GM12878 (cell line): Measurements from ENCODE around the gene MLXIPL. TPM values are rescaled to one million over a fixed set of nuclear protein-coding genes. Genes with fewer than 3 reads are reported as not detected.

Experiments used
- ATAC-seq: fragments of 200-7000 bp; cut with Tn5 transposase; 3 replicates; pipeline ENCODE4 v1.9.1; 2020; ENCODE audit warnings: mild to moderate bottlenecking, moderate library complexity
- BruUV-seq: library from RNA; stranded (reverse); fragments of 400-500 nt; replicated peaks from 2 replicates; lab custom pipeline; 2021; lab: Mats Ljungman, UMichigan
- CTCF ChIA-PET: fragments of 300-600 bp; sonication (Branson Sonifier 250); formaldehyde crosslinking; extraction: SDS; loops from one replicate; lab custom pipeline; 2021; ENCODE audit warnings: inconsistent platforms; lab: Yijun Ruan, JAX
- POLR2A ChIA-PET: fragments of 350-600 bp; formaldehyde crosslinking; extraction: SDS; loops from one replicate; lab custom pipeline; 2021; ENCODE audit warnings: inconsistent platforms; lab: Charles Lee
- RAD21 ChIA-PET: fragments of 300-600 bp; sonication (Branson Sonifier 250); formaldehyde crosslinking; loops from one replicate; lab custom pipeline; 2023; ENCODE audit warnings: antibody characterized with exemption; ENCODE audit not compliant: unreplicated experiment; lab: Charles Lee
- SMC1A ChIA-PET: fragments of 300-600 bp; sonication (Branson Sonifier 250); formaldehyde crosslinking; loops from one replicate; lab custom pipeline; 2023; ENCODE audit not compliant: unreplicated experiment, uncharacterized antibody; lab: Charles Lee
- DNase-seq: peaks from one replicate; pipeline ENCODE4 v3.0.0-alpha.2; 2011; ENCODE audit warnings: low read depth, low spot score
- FAIRE-seq: peaks from 3 replicates; lab custom pipeline; 2011; peaks lifted over from hg19 to GRCh38; lab: Jason Lieb, UNC
- H2AFZ ChIP-seq: 2 replicates; pipeline ENCODE4 v1.6.0; 2011; ENCODE audit warnings: low read depth, low read length, control low read depth; ENCODE audit not compliant: control insufficient read depth
- H3K27ac ChIP-seq: 2 replicates; pipeline ENCODE4 v1.5.1; 2011; ENCODE audit warnings: control low read depth; ENCODE audit not compliant: control insufficient read depth, insufficient read depth
- H3K27me3 ChIP-seq, 2 experiments: replicated peaks in 1 of 2; 2 replicates each; pipeline versions ENCODE4 v1.6.0 to v1.6.1; 2011; ENCODE audit warnings: low read length in 1 of 2; ENCODE audit not compliant: control insufficient read depth in 2 of 2, insufficient read depth in 2 of 2
- H3K36me3 ChIP-seq, 2 experiments: 2 replicates each; pipeline ENCODE4 v1.5.1; 2011; ENCODE audit warnings: low read length in 1 of 2; ENCODE audit not compliant: control insufficient read depth in 2 of 2, insufficient read depth in 2 of 2
- H3K4me1 ChIP-seq: 2 replicates; pipeline ENCODE4 v1.6.1; 2011; ENCODE audit warnings: mild to moderate bottlenecking, low read length, moderate library complexity, mixed read lengths; ENCODE audit not compliant: control insufficient read depth, insufficient read depth
- H3K4me2 ChIP-seq: 2 replicates; pipeline ENCODE4 v1.6.0; 2011; ENCODE audit warnings: control low read depth; ENCODE audit not compliant: control insufficient read depth, insufficient read depth
- H3K4me3 ChIP-seq: fragments of 200-600 bp; sonication (generic); 2 replicates; pipeline ENCODE4 v1.5.1; 2016
- H3K79me2 ChIP-seq: 2 replicates; pipeline ENCODE4 v1.6.0; 2011; ENCODE audit warnings: low read length; ENCODE audit not compliant: control insufficient read depth, insufficient read depth
- H3K9ac ChIP-seq: 2 replicates; pipeline ENCODE4 v1.8.0; 2011; ENCODE audit warnings: low read length, control low read depth, mixed read lengths; ENCODE audit not compliant: control insufficient read depth, insufficient read depth
- H3K9me3 ChIP-seq: replicated peaks from 3 replicates; pipeline ENCODE4 v1.5.1; 2011; ENCODE audit warnings: mild to moderate bottlenecking, low read length; ENCODE audit not compliant: control insufficient read depth, insufficient read depth
- H4K20me1 ChIP-seq: 2 replicates; pipeline ENCODE4 v1.6.0; 2011; ENCODE audit not compliant: control insufficient read depth, insufficient read depth
- CTCF ChIP-seq, 3 experiments: IDR thresholded peaks in 2 of 3; conservative IDR thresholded peaks in 1 of 3; 2 replicates each; pipeline ENCODE4 v1.5.1; 2011; ENCODE audit warnings: low read depth in 3 of 3, low read length in 3 of 3, mild to moderate bottlenecking in 3 of 3, control low read depth in 2 of 3, moderate library complexity in 2 of 3, inconsistent platforms in 1 of 3, mixed read lengths in 1 of 3; ENCODE audit not compliant: control insufficient read depth in 2 of 3, insufficient read depth in 1 of 3; ENCODE audit errors: extremely low read depth in 1 of 3
- RAD21 ChIP-seq: IDR thresholded peaks from 2 replicates; pipeline ENCODE4 v1.6.1; 2011; ENCODE audit warnings: mild to moderate bottlenecking, low read depth, low read length, moderate library complexity; ENCODE audit not compliant: insufficient read depth
- ZNF207 ChIP-seq: fragments of 450-650 bp; IDR thresholded peaks from 2 replicates; pipeline ENCODE4 v1.6.1; 2014; ENCODE audit warnings: antibody characterized with exemption, mild to moderate bottlenecking, borderline replicate concordance
- WGBS: methylation state at CpG from one replicate; pipeline ENCODE4 v1.1.6; 2016; ENCODE audit warnings: low lambda C conversion rate; ENCODE audit not compliant: insufficient replicate concordance, insufficient coverage; ENCODE audit errors: missing lambda C conversion rate; 5-methylcytosine and 5-hydroxymethylcytosine counted together
- in situ Hi-C: fragments of 300-500 bp; cut with MboI; formaldehyde crosslinking; loops from 9 replicates; pipeline ENCODE4 v1.14.3; 2018; ENCODE audit warnings: mixed read lengths
- intact Hi-C: fragments of 100-400 bp; cut with micrococcal nuclease; formaldehyde crosslinking; loops from one replicate; pipeline ENCODE4 v1.14.2; 2022; ENCODE audit not compliant: unreplicated experiment
- polyA plus RNA-seq, 11 experiments: library from polyadenylated mRNA; depleted of rRNA in 4 of 11; unstranded in 6 of 11; stranded (reverse) in 5 of 11; fragments of >200 nt; fragmentation: Nextera tagmentation in 4 of 11; fragmentation: Illumina TruSeq in 1 of 11; extraction: Ambion mirVana in 4 of 11; extraction: Trizol in 1 of 11; gene quantifications; 1 replicate in 1 of 11; 2 replicates in 10 of 11; pipeline versions ENCODE4 v1.2.1 to v1.2.3, GENCODE V29; 2011 to 2016; ENCODE audit warnings: inconsistent platforms in 2 of 11, missing spikeins in 2 of 11, low read depth in 1 of 11
- total RNA-seq, 4 experiments: library from RNA; depleted of rRNA in 3 of 4; stranded (reverse); fragments of >200 nt in 3 of 4; fragmentation: Illumina TruSeq in 1 of 4; extraction: Trizol in 1 of 4; gene quantifications; 2 replicates each; pipeline versions ENCODE4 v1.2.1 to v1.2.3, GENCODE V29; 2013 to 2021
- TF ChIP-seq, protein P1 (sequence below): fragments of 450-650 bp; IDR thresholded peaks from 2 replicates; pipeline ENCODE4 v1.6.1; 2017; ENCODE audit warnings: mild to moderate bottlenecking, moderate library complexity

The MLXIPL gene
- total and polyA plus RNA-seq, 10 of the 15 experiments (the other 5 are each of a cell fraction or from before 2014, with no cell fraction given): 0.21 TPM; not detected in 9

DNA sequence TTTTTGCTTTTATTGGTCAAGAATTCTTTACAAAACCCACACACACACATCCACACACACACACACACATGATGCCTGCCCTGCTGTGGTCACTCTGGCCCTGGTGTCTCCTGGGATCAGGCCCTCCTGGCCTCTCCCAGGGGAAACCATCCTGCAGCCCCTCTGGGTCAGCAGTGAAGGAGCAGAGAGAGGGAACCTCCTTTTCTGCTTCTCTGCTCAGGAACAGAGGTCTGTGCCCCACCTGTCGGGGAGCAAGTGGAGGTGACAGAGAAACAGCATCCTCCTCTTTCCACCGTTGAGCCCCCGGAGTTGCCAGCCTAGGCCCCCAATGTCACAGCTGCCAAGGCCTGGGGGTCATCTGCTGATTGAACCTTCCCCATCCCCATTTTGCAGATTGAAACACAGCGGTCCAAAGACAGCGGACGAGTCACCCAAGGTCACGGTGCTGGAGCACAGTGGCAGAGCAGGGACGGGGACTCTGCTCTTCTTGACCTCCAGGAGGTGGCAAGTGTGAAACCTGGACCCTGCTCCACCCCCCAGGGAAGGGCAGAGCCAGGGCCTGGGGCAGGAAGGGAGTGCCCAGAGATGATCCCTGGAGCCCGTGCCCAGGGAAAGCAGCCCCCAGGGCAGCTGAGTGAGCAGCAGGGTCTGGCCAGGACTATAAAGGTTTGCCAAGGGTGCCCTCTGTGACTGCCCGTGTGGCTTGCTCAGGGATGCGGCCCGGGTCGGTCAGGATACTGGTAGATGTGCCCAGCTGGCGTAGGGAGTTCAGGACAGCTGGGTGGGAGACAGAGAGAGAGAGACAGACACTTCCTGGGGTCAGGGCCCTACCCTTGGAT is 30.9 kb downstream of the MLXIPL start:
- POLR2A ChIA-PET: no interaction called here
- no TSS peak for BruUV-seq

More for the DNA sequence above, 30.9 kb downstream of the MLXIPL start:
- Histone ChIP-seq H3K27me3 (no peaks in the 10 kb centered on the region), H3K4me1 (no peaks in the 10 kb centered on the region), H3K27ac (no peak overlapping the region), H3K4me3 (no peak overlapping the region), H3K4me2 (no peak overlapping the region), H3K9me3 (no peaks in the 10 kb centered on the region), H3K79me2 (no peaks in the 10 kb centered on the region), H4K20me1 (no peaks in the 10 kb centered on the region), H3K9ac (no peak overlapping the region), H2AFZ (no peak overlapping the region), H3K36me3 (no peaks in the 10 kb centered on the region)
- 37% methylated on average over 14 of the region's 14 CpGs for WGBS
- CTCF ChIA-PET: interaction anchor here (1.0 kb wide), 1 partner anchor 13 kb away, joined by 5 read pairs; no protein-coding TSS in a partner anchor
- intact Hi-C loops (no loop called here), in situ Hi-C loops (no loop called here)
- DNase-seq (no peak), ATAC-seq (peak; percentile 55), FAIRE-seq (no peak)
- RAD21 ChIA-PET: no interaction called here
- TF ChIP-seq, protein P1, sequence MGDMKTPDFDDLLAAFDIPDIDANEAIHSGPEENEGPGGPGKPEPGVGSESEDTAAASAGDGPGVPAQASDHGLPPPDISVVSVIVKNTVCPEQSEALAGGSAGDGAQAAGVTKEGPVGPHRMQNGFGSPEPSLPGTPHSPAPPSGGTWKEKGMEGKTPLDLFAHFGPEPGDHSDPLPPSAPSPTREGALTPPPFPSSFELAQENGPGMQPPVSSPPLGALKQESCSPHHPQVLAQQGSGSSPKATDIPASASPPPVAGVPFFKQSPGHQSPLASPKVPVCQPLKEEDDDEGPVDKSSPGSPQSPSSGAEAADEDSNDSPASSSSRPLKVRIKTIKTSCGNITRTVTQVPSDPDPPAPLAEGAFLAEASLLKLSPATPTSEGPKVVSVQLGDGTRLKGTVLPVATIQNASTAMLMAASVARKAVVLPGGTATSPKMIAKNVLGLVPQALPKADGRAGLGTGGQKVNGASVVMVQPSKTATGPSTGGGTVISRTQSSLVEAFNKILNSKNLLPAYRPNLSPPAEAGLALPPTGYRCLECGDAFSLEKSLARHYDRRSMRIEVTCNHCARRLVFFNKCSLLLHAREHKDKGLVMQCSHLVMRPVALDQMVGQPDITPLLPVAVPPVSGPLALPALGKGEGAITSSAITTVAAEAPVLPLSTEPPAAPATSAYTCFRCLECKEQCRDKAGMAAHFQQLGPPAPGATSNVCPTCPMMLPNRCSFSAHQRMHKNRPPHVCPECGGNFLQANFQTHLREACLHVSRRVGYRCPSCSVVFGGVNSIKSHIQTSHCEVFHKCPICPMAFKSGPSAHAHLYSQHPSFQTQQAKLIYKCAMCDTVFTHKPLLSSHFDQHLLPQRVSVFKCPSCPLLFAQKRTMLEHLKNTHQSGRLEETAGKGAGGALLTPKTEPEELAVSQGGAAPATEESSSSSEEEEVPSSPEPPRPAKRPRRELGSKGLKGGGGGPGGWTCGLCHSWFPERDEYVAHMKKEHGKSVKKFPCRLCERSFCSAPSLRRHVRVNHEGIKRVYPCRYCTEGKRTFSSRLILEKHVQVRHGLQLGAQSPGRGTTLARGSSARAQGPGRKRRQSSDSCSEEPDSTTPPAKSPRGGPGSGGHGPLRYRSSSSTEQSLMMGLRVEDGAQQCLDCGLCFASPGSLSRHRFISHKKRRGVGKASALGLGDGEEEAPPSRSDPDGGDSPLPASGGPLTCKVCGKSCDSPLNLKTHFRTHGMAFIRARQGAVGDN: no peak
- TF ChIP-seq CTCF (IDR thresholded peaks at IDR 0.05 in 2 of 3, conservative IDR thresholded peaks at IDR 0.05 in 1 of 3; ENCODE audit: control insufficient read depth in 2 of 3, extremely low read depth in 1 of 3, insufficient read depth in 1 of 3, low read depth in 3 of 3, low read length in 3 of 3) (peak in 2 of 3 experiments; percentile 9 to 20; a peak in 2 of 6 replicates), RAD21 (0 out of 2 replicates have a peak, but pooled peaks have one; percentile 8), ZNF207 (no peak)
- SMC1A ChIA-PET: no interaction called here
